NCI-H1930 (cell line): Measurements from ENCODE around the gene FGB.
"Not testable (repeated sequence)": the region's sequence is repeated elsewhere in the genome, so short reads cannot be mapped to it uniquely, and the experiment has no call there.

Source experiments
- DNase-seq, 2 experiments: peaks; one replicate each; lab custom pipeline; 2025; lab: John Stamatoyannopoulos, UW

Gene FGB

GRCh38 chr4:154566639-154567204, 3.9 kb downstream of the FGB start:
- DNase-seq = no peak

- no peak for DNase-seq
These were observed 6.2 kb downstream of the FGB start for GRCh38 chr4:154569028-154569427.

GRCh38 chr4:154569584-154569983, 6.8 kb downstream of the FGB start:
- DNase-seq = no peak

- no peak for DNase-seq
These were observed 10.5 kb downstream of the FGB start for GRCh38 chr4:154573190-154573870.

GRCh38 chr4:154574311-154574710, 11.5 kb downstream of the FGB start:
- no peak for DNase-seq

GRCh38 chr4:154577324-154577723, 14.5 kb downstream of the FGB start:
- DNase-seq = no peak

- DNase-seq = no peak
These were observed 16.1 kb downstream of the FGB start for GRCh38 chr4:154578919-154579318.

- no peak for DNase-seq
These were observed 17.1 kb downstream of the FGB start for GRCh38 chr4:154579927-154580326.

GRCh38 chr4:154582723-154583122, 19.9 kb downstream of the FGB start:
- no peak for DNase-seq

- DNase-seq = no peak
These were observed 20.4 kb downstream of the FGB start for GRCh38 chr4:154583230-154583629.

- DNase-seq = no peak
These were observed 20.9 kb downstream of the FGB start for GRCh38 chr4:154583677-154584076.

GRCh38 chr4:154584259-154584658, 21.4 kb downstream of the FGB start:
- DNase-seq = no peak

- no peak for DNase-seq
These were observed 22.7 kb downstream of the FGB start for GRCh38 chr4:154585369-154586018.

- no peak for DNase-seq
These were observed 23.7 kb downstream of the FGB start for GRCh38 chr4:154586296-154587033.

- DNase-seq = no peak
These were observed 25.4 kb downstream of the FGB start for GRCh38 chr4:154588198-154588597.

GRCh38 chr4:154589296-154590197, 26.7 kb downstream of the FGB start:
- no peak for DNase-seq

GRCh38 chr4:154590329-154591006, 27.7 kb downstream of the FGB start, which contains the start of gene FGA:
Gene FGA, minus strand, starts transcription at chr4:154590742. Its CDS starts 55 bp downstream, at chr4:154590687.
- DNase-seq = no peak

- DNase-seq = no peak
These were observed 29.1 kb downstream of the FGB start for GRCh38 chr4:154591890-154592289.

GRCh38 chr4:154593868-154594267, 31.1 kb downstream of the FGB start:
- DNase-seq = no peak

- DNase-seq = not testable (repeated sequence)
These were observed 31.5 kb downstream of the FGB start for GRCh38 chr4:154594343-154594742.

- no peak for DNase-seq
These were observed 33.0 kb downstream of the FGB start for GRCh38 chr4:154595807-154596206.
